Inferior parietal cortex (tissue), 1 donor: Measurements from ENCODE around the gene SUPT20HL2.
"Not testable (repeated sequence)": the region's sequence is repeated elsewhere in the genome, so short reads cannot be mapped to it uniquely, and the experiment has no call there.

Experiments used
- DNase-seq: peaks from one replicate; pipeline ENCODE4 v3.0.0-alpha.2; 2016; ENCODE audit errors: extremely low spot score

The SUPT20HL2 gene

GRCh38 chrX:24309580-24310374 is 4.1 kb downstream of the SUPT20HL2 start:
- not testable (repeated sequence) for DNase-seq

DNA sequence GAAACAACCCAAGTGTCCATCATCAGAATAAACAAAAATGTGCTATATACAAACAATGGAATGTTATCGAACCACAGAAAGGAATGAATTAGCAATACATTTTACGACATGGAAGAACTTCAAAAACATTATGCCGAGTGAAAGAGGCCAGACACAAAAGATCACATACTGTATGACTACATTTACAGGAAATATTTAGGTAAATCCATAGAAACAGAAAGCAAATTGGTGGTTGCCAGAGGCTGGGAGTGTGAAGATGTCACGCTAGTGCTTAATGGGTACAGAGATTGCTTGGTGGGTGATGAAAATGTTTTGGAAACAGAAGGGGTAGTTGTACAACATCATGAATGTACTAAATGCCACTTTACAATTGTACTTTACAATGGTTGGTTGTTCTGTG is 5.1 kb downstream of the SUPT20HL2 start:
- DNase-seq: not testable (repeated sequence)

GRCh38 chrX:24306440-24306839 is 7.4 kb downstream of the SUPT20HL2 start:
- no peak for DNase-seq

GRCh38 chrX:24305905-24306304 is 8.0 kb downstream of the SUPT20HL2 start:
- DNase-seq: no peak

GRCh38 chrX:24301806-24302205 is 12.1 kb downstream of the SUPT20HL2 start:
- DNase-seq: no peak

- no peak for DNase-seq
Observed at GRCh38 chrX:24301060-24301459, 12.8 kb downstream of the SUPT20HL2 start.

DNA sequence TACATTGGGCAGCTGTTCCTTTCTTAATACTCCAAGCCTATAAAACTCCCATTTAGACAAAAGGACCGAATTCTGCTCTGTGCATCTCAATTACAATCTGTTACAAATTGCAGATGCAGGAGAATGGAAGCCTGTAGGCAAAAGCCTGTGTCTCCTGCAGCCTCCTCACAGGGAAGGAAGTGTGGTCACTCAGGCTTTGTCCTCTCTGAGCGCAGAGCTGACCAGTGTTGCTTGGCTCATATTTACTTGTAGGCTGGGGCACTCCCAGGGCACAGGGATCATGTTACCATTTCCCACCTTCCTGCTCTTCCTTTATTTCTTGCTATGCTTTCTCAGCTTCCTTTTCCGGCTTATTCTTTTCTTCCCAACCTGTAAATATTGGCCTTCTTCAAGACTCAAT is 15.7 kb downstream of the SUPT20HL2 start:
- no peak for DNase-seq

DNA sequence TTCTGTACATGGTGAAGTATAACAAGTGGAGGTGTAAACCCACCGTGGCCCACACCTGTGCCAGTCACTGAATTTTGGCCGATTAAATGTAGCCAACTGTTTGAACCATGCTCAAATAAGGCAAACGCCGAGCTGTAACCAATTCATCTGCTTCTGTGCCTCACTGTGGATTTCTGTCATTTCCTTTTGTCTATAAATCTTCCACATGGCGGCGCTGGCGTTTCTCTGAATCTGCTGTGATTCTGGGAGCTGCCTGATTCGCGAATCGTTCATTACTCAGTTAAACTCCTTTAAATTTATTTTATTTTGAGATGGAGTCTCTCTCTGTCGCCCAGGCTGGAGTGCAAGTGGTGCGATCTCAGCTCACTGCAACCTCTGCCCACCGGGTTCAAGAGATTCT is 19.2 kb downstream of the SUPT20HL2 start:
- peak; percentile 2 for DNase-seq

GRCh38 chrX:24293412-24293811 is 20.5 kb downstream of the SUPT20HL2 start:
- DNase-seq: no peak

- DNase-seq: no peak
Observed at GRCh38 chrX:24292353-24292752, 21.5 kb downstream of the SUPT20HL2 start.

GRCh38 chrX:24285082-24285481 is 28.8 kb downstream of the SUPT20HL2 start:
- DNase-seq: no peak

DNA sequence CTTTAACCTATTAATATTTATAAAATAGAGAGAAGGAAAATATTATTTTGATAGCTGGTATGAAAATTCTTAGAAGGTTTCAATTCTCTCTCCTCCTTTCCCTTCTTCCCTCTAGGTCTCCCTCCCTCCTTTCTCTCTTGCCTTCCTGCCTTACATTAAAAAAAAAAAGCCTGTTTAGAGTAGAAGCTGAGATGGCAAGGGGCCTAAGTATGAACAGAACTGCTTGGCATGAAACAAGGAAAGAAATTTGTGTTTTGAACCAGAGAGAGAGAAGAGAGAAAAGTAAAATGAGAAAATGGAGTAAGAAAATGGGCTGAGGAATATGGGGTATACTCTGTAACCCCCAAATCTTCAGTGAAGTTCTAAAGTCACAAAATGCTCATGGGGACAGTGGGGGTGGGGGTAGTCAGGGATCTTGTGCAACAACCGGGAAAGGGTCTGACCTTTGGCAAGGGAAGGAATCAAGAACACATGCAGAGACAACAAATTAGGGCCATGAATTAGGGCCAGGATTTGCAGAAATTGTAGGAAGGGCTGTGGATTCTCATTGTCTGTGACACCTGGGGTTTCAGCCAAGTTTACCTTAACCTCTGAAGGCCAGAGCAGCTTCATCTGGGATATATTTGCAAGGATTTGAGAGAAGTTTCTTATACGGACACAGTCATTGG is 30.6 kb downstream of the SUPT20HL2 start:
- DNase-seq: no peak

GRCh38 chrX:24282381-24283126 is 31.3 kb downstream of the SUPT20HL2 start:
- DNase-seq: no peak

DNA sequence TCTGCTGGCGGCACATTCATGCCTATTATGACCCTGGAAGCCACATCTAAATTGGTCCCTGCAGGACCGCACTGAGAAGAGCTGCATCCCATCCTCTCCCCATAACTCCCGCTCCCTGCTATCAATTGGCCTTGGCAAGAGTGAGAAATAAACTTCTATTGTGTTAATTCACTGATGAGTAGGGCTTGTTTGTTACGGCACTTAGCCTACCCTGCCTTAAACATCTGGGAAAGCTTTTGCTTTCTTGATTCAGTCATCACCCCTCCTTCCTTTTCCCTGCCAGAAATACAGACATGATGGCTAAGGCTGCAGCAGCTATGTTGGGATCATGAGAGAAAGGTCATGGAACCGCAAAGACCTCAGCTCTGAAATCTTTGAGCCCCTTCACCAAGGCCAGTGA is 36.5 kb downstream of the SUPT20HL2 start:
- DNase-seq: no peak

GRCh38 chrX:24276015-24276414 is 37.9 kb downstream of the SUPT20HL2 start:
- DNase-seq: no peak

GRCh38 chrX:24271262-24271661 is 42.6 kb downstream of the SUPT20HL2 start:
- no peak for DNase-seq

GRCh38 chrX:24268786-24269185 is 45.1 kb downstream of the SUPT20HL2 start:
- no peak for DNase-seq

DNA sequence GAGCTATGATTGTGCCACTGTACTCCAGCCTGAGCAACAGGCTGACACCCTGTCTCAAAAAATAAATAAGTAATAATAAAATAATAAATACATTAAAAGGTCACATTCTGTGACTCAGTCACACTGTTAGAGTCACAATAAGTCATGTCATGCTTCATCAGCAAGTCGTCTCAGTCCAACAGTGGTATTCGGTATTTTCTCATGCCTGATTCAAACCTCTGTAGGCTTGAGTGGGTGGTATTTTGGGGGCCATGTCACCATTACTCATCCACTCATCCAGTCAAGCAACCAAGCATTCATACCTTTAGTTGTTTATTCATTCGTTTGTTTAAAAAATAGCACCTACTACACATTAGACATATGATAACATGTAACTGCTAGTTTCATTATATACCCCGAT is 46.9 kb downstream of the SUPT20HL2 start:
- no peak for DNase-seq

- no peak for DNase-seq
Observed at GRCh38 chrX:24264383-24264782, 49.5 kb downstream of the SUPT20HL2 start.

- DNase-seq: no peak
Observed at GRCh38 chrX:24262309-24262708, 51.6 kb downstream of the SUPT20HL2 start.
